ENCODE results near the gene RABL3. TPM values are rescaled to one million over a fixed set of nuclear protein-coding genes. Genes with fewer than 3 reads are reported as not detected.

RABL3 gene, protein sequence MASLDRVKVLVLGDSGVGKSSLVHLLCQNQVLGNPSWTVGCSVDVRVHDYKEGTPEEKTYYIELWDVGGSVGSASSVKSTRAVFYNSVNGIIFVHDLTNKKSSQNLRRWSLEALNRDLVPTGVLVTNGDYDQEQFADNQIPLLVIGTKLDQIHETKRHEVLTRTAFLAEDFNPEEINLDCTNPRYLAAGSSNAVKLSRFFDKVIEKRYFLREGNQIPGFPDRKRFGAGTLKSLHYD
- total RNA-seq (2022; extraction: Qiagen RNA extraction; ENCODE audit: low read depth) = 15.2 to 25.5 TPM (median 18.6 TPM) in 5 replicates

DNA sequence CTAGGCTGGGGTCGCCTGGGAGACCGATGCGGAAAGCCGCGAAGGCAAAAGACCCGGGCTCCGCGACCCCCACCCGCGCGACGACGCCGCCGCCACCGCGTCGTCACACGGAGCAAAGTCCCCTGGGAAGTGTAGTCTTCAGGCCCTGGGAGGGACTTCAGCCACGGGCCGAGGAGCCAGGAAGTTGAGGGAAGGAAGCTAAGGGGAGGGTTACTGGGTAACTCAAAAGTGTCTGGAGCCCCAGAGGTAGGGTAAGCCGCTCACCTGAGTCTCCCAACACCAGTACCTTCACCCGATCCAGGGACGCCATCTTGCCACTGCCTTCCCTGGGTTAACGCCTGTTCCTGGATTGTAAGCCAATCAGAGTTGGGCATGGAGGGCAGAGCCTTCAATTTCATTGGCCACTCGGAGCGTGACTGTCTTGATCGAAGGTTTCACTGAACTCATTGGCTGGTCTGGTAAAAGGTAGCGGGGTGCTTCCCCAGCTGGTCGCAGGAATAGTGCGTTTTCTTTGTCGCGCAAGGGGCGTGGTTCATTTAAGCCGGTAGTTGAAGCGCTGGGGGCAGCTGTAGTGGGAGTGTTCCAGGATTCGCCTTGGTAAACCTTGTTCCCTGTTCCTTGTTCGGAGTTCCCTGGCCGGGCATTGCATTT is at the start of gene RABL3, which contains the start of gene GTF2E1:
Gene RABL3 (minus strand): TSS at position 319 of the 651 bp plus-strand sequence. CDS start 9 bp downstream, at position 310.
Gene GTF2E1 (plus strand): TSS at position 547 of the 651 bp plus-strand sequence. CDS start 7,809 bp downstream, outside the sequence.

DNA sequence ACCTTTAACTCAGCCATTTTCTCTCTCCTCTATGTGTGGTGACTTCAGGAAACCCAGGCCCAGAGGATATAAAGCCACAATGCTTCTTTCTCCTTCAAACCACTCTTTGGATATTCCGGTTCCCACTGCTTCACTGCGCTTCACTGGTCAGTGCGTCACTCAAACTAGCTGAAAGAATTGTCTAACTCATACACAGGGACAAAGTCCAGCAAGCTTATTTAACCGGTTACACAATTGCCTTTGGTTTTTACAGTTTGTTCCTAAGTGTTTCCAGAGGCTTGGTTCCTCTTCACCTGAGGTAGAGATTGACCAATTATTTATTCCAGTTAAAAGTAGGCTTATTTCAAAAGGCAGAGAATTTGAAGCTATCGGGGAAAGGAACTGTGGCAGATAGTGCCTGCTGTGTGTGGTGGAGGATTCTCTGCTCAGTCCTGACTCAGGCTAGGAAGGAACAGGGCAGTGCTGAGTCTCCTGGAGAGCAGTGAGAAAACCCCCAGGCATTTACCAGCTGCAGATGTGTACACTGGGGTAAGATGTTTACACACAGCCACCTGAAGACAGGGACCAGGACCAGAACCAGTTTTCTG is 60.1 kb downstream of the RABL3 start, which contains the start of gene HGD:
Gene HGD (minus strand): TSS at position 145 of the 587 bp plus-strand sequence. CDS start 128 bp downstream, at position 17.

Other genes starting within 250 kb of the RABL3 start
- gene NDUFB4, start 146.2 kb downstream of the RABL3 start, total RNA-seq (2022; extraction: Qiagen RNA extraction; ENCODE audit: low read depth) = 193 to 412 TPM (median 222 TPM) in 5 replicates
- gene HGD, start 60.3 kb downstream of the RABL3 start, total RNA-seq (2022; extraction: Qiagen RNA extraction; ENCODE audit: low read depth) = 15.7 to 20.7 TPM (median 20.0 TPM) in 5 replicates
- gene GTF2E1, start 228 bp upstream of the RABL3 start, total RNA-seq (2022; extraction: Qiagen RNA extraction; ENCODE audit: low read depth) = 8.6 to 20.0 TPM (median 12.9 TPM) in 5 replicates
- gene STXBP5L, start 165.7 kb upstream of the RABL3 start, total RNA-seq (2022; extraction: Qiagen RNA extraction; ENCODE audit: low read depth) = not detected in 5 replicates

Measured in A549 treated with ZK216348 at 1 μM for 4 hours (cell line).